PC-3 (cell line): ENCODE measurements around the gene CHTF18.

Source experiments
- CTCF ChIP-seq: fragments of 300-600 bp; sonication (generic); conservative IDR thresholded peaks from 2 replicates; pipeline ENCODE4 v1.5.1; 2017; ENCODE audit warnings: antibody characterized with exemption, low read depth, mild to moderate bottlenecking, low read length
- EZH2 ChIP-seq: fragments of 300-600 bp; sonication (generic); IDR thresholded peaks from one replicate; pipeline ENCODE4 v1.6.1; 2017; ENCODE audit warnings: antibody characterized with exemption, mild to moderate bottlenecking, low read length; ENCODE audit not compliant: unreplicated experiment
- EZH2phosphoT487 ChIP-seq: fragments of 300-600 bp; sonication (generic); IDR thresholded peaks from 2 replicates; pipeline ENCODE4 v1.6.1; 2018; ENCODE audit warnings: mild to moderate bottlenecking, antibody characterized with exemption, low read length, borderline replicate concordance

GRCh38 chr16:803754-804080, 15.3 kb downstream of the CHTF18 start:
- TF ChIP-seq CTCF = no peak
- no peak for TF ChIP-seq EZH2
- TF ChIP-seq EZH2phosphoT487 = no peak
